Vagina (tissue), 2 donors: ENCODE results near the gene SVBP.

Experiments used
- CTCF ChIP-seq, 3 experiments: fragments of 450-650 bp in 2 of 3; fragments of 200-600 bp in 1 of 3; sonication (generic) in 1 of 3; IDR thresholded peaks; one replicate each; pipeline ENCODE4 v1.5.1; 2017 to 2019; ENCODE audit warnings: antibody characterized with exemption in 3 of 3, mild to moderate bottlenecking in 2 of 3, moderate library complexity in 2 of 3
- POLR2A ChIP-seq, 2 donors: fragments of 450-650 bp; IDR thresholded peaks; one replicate each; pipeline ENCODE4 v1.6.1; 2017; ENCODE audit warnings: antibody characterized with exemption in 2 of 2, mild to moderate bottlenecking in 2 of 2, moderate library complexity in 2 of 2
- POLR2AphosphoS5 ChIP-seq, 2 donors: sonication (generic); formaldehyde crosslinking; IDR thresholded peaks; one replicate each; pipeline ENCODE4 v1.9.0; 2017; ENCODE audit warnings: antibody characterized with exemption in 2 of 2, mild to moderate bottlenecking in 2 of 2, low read depth in 1 of 2; ENCODE audit not compliant: insufficient read depth in 1 of 2

GRCh38 chr1:42761567-42761966 is 55.6 kb downstream of the SVBP start:
- TF ChIP-seq CTCF (IDR thresholded peaks at IDR 0.05) (no peak), POLR2A (IDR thresholded peaks at IDR 0.05) (no peak), POLR2AphosphoS5 (IDR thresholded peaks at IDR 0.05; ENCODE audit: insufficient read depth in 1 of 2, low read depth in 1 of 2) (no peak)
